Colonic mucosa (tissue), 4 donors: Measurements from ENCODE around the gene FANCL. TPM values are rescaled to one million over a fixed set of nuclear protein-coding genes. Genes with fewer than 3 reads are reported as not detected.
"Not testable (repeated sequence)": the region's sequence is repeated elsewhere in the genome, so short reads cannot be mapped to it uniquely, and the experiment has no call there.

ENCODE experiments used
- DNase-seq: peaks from one replicate; pipeline ENCODE4 v3.0.0-alpha.2; 2020
- H3K27ac ChIP-seq: fragments of 200-600 bp; one replicate; pipeline ENCODE4 v1.8.0; 2021
- H3K27me3 ChIP-seq: fragments of 200-600 bp; one replicate; pipeline ENCODE4 v1.8.0; 2021
- H3K36me3 ChIP-seq: fragments of 200-600 bp; one replicate; pipeline ENCODE4 v1.8.0; 2021
- H3K4me1 ChIP-seq: fragments of 200-600 bp; one replicate; pipeline ENCODE4 v1.8.0; 2021; ENCODE audit warnings: mild to moderate bottlenecking
- H3K4me3 ChIP-seq: fragments of 200-600 bp; one replicate; pipeline ENCODE4 v1.8.0; 2021
- H3K9ac ChIP-seq, 2 donors: one replicate each; pipeline ENCODE4 v1.7.0; 2013; ENCODE audit warnings: control low read depth in 2 of 2, low read depth in 2 of 2, low read length in 2 of 2
- H3K9me3 ChIP-seq: fragments of 200-600 bp; one replicate; pipeline ENCODE4 v1.8.0; 2021
- intact Hi-C: fragments of 100-400 bp; cut with DNase I; formaldehyde crosslinking; loops from one replicate; pipeline ENCODE4 v1.14.1; 2022
- total RNA-seq, 2 donors: library from RNA; stranded (reverse); fragmentation: NEBNext Ultra II Directional in 1 of 2; extraction: Animal tissue kit (Norgen Biotek cat#: 25700) in 1 of 2; gene quantifications; one replicate each; pipeline ENCODE4 v1.2.1, GENCODE V29; 2021
- TF ChIP-seq, protein P1 (sequence below): fragments of 200-600 bp; IDR thresholded peaks from one replicate; pipeline ENCODE4 v1.8.0; 2022; ENCODE audit warnings: antibody characterized with exemption, mild to moderate bottlenecking
- donor health status: healthy.
- donor health status: DM: no; HTN: no; CAD: no.
- donor health status: DM: no; HTN: no; CAD: no.

FANCL gene
- total RNA-seq, 2 donors from 2014 or later = 15.0 to 21.6 TPM

DNA sequence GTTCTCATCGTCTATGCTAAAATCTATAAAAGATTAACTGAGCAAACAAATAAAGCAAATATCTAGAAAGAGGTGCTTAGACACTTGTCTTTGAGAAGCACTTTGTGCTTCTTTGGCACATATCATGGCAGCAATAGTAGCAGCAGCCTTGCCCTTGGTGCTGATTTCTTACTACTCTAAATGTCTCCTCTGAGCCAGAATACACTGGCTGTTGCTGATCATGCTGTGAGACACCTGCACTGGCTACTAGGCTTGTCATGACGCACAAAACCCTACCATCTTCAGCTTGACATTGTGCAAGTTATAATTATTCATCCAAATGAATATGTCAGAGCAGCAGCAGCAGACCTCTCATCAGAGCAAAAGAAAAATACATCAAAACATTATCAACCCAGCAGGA lies 46.7 kb downstream of the FANCL start:
- TF ChIP-seq, protein P1, sequence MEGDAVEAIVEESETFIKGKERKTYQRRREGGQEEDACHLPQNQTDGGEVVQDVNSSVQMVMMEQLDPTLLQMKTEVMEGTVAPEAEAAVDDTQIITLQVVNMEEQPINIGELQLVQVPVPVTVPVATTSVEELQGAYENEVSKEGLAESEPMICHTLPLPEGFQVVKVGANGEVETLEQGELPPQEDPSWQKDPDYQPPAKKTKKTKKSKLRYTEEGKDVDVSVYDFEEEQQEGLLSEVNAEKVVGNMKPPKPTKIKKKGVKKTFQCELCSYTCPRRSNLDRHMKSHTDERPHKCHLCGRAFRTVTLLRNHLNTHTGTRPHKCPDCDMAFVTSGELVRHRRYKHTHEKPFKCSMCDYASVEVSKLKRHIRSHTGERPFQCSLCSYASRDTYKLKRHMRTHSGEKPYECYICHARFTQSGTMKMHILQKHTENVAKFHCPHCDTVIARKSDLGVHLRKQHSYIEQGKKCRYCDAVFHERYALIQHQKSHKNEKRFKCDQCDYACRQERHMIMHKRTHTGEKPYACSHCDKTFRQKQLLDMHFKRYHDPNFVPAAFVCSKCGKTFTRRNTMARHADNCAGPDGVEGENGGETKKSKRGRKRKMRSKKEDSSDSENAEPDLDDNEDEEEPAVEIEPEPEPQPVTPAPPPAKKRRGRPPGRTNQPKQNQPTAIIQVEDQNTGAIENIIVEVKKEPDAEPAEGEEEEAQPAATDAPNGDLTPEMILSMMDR = no peak
- intact Hi-C loops = no loop called here
- Histone ChIP-seq H3K9me3 (no peaks in the 10 kb centered on the region), H3K4me3 (no peak overlapping the region), H3K4me1 (no peaks in the 10 kb centered on the region), H3K9ac (no peak overlapping the region), H3K36me3 (no peaks in the 10 kb centered on the region), H3K27ac (no peak overlapping the region), H3K27me3 (no peaks in the 10 kb centered on the region)
- DNase-seq = no peak

DNA sequence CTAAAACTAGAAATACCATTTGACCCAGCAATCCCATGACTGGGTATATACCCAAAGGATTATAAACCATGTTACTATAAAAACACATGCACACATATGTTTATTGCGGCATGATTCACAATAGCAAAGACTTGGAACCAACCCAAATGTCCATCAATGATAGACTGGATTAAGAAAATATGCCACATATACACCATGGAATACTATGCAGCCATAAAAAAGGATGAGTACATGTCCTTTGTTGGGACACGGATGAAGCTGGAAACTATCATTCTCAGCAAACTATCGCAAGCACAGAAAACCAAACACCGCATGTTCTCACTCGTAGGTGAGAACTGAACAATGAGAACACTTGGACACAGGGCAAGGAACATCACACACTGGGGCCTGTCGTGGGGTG lies 54.1 kb downstream of the FANCL start:
- H3K27ac ChIP-seq, H3K27me3 ChIP-seq, H3K9me3 ChIP-seq, H3K4me3 ChIP-seq, H3K9ac ChIP-seq, H3K36me3 ChIP-seq, H3K4me1 ChIP-seq, intact Hi-C loops, DNase-seq: not testable (repeated sequence)

DNA sequence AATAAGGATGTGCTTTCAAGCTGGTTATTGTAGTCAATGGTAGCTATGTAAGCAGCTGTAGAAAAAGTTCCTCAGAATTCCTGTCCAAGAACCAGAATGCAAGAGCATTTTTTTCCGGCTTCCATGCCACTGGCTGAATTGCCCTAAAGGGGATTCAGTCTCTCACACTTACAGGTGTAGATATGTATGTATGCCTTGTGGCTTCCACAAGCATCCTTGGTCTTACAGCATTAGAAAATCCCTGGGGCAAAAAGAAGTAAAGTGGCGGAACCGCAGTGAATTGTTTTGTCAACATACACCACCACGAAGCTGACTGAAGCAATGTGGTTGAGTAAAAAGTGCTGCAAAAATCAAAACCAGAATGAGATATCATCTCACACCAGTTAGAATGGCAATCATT lies 54.6 kb downstream of the FANCL start:
- no peaks in the 10 kb centered on the region for H3K27me3 ChIP-seq
- H3K4me1 ChIP-seq = no peaks in the 10 kb centered on the region
- no peaks in the 10 kb centered on the region for H3K36me3 ChIP-seq
- H3K9me3 ChIP-seq = no peaks in the 10 kb centered on the region
- TF ChIP-seq, protein P1 = no peak
- H3K27ac ChIP-seq = no peak overlapping the region
- no peak overlapping the region for H3K9ac ChIP-seq
- H3K4me3 ChIP-seq = no peak overlapping the region
- intact Hi-C loops = no loop called here
- DNase-seq = no peak

GRCh38 chr2:58182527-58182926 lies 58.6 kb downstream of the FANCL start:
- no peak overlapping the region for H3K9ac ChIP-seq
- no peak for DNase-seq
- H3K9me3 ChIP-seq = no peaks in the 10 kb centered on the region
- H3K27me3 ChIP-seq = no peaks in the 10 kb centered on the region
- H3K4me1 ChIP-seq = no peaks in the 10 kb centered on the region
- intact Hi-C loops = no loop called here
- H3K27ac ChIP-seq = no peak overlapping the region
- no peaks in the 10 kb centered on the region for H3K36me3 ChIP-seq
- H3K4me3 ChIP-seq = no peak overlapping the region
- TF ChIP-seq, protein P1 = no peak

DNA sequence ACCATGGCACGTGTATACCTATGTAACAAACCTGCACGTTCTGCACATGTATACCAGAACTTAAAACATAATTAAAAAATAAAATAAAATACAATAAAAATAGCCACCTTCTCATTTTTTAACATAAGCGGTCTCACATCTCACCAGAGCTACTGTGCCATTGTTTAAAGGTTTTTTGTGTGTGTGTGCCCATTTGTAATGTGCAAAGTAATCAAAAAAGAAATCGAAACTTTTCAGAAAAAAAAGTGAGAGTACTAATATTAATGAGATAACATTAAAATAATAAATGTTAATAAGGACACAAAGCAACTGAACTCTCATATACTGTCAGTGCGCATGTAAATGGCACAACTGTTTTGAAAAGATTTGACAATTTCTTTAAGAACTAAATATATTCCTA lies 60.5 kb downstream of the FANCL start:
- Histone ChIP-seq H3K4me3 (no peak overlapping the region), H3K27ac (no peak overlapping the region), H3K4me1 (no peaks in the 10 kb centered on the region), H3K36me3 (no peaks in the 10 kb centered on the region), H3K9ac (no peak overlapping the region), H3K9me3 (no peaks in the 10 kb centered on the region), H3K27me3 (no peaks in the 10 kb centered on the region)
- intact Hi-C loops = no loop called here
- TF ChIP-seq, protein P1 = no peak
- no peak for DNase-seq

DNA sequence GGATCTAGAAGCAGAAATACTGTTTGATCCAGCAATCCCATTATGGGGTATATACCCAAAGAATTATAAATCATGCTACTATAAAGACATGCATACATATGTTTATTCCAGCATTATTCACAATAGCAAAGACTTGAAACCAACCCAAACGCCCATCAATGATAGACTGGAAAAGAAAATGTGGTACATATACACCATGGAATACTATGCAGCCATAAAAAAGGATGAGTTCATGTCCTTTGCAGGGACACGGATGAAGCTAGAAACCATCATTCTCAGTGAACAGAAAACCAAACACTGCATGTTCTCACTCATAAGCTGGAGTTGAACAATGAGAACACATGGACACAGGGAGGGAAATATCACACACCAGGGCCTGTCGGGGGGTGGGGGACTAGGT lies 61.0 kb downstream of the FANCL start:
- DNase-seq, H3K4me3 ChIP-seq, intact Hi-C loops, H3K9ac ChIP-seq, H3K27ac ChIP-seq, H3K9me3 ChIP-seq, H3K36me3 ChIP-seq, H3K27me3 ChIP-seq, H3K4me1 ChIP-seq: not testable (repeated sequence)

DNA sequence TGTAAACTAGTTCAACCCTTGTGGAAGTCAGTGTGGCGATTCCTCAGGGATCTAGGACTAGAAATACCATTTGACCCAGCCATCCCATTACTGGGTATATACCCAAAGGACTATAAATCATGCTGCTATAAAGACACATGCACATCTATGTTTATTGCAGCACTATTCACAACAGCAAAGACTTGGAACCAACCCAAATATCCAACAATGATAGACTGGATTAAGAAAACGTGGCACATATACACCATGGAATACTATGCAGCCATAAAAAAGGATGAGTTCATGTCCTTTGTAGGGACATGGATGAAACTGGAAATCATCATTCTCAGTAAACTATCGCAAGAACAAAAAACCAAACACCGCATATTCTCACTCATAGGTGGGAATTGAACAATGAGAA lies 63.9 kb downstream of the FANCL start:
- H3K4me3 ChIP-seq, DNase-seq, H3K4me1 ChIP-seq, H3K27ac ChIP-seq, H3K9ac ChIP-seq, H3K9me3 ChIP-seq, H3K27me3 ChIP-seq, H3K36me3 ChIP-seq, intact Hi-C loops: not testable (repeated sequence)

- H3K27me3 ChIP-seq, H3K4me1 ChIP-seq, intact Hi-C loops, H3K27ac ChIP-seq, H3K9me3 ChIP-seq, DNase-seq, H3K36me3 ChIP-seq, H3K9ac ChIP-seq, H3K4me3 ChIP-seq: not testable (repeated sequence)
These were observed 69.3 kb downstream of the FANCL start for GRCh38 chr2:58171831-58172230.

GRCh38 chr2:58170334-58170933 lies 70.7 kb downstream of the FANCL start:
- H3K27ac ChIP-seq, H3K27me3 ChIP-seq, DNase-seq, intact Hi-C loops, H3K4me3 ChIP-seq, H3K36me3 ChIP-seq, H3K4me1 ChIP-seq, H3K9me3 ChIP-seq, H3K9ac ChIP-seq: not testable (repeated sequence)

- H3K9ac ChIP-seq, DNase-seq, H3K27ac ChIP-seq, H3K36me3 ChIP-seq, H3K4me1 ChIP-seq, H3K9me3 ChIP-seq, intact Hi-C loops, H3K27me3 ChIP-seq, H3K4me3 ChIP-seq: not testable (repeated sequence)
These were observed 71.3 kb downstream of the FANCL start for GRCh38 chr2:58169845-58170244.
